Measurements from ENCODE around the gene TRAPPC2L.

- no peak for TF ChIP-seq CTCF (IDR thresholded peaks at IDR 0.05)
- TF ChIP-seq POLR2A (IDR thresholded peaks at IDR 0.05) = no peak
Measured at GRCh38 chr16:88904676-88905365, 47.9 kb downstream of the TRAPPC2L start.
